Measurements from ENCODE around the gene ORC5.

Gene ORC5

GRCh38 chr7:104089061-104089460 lies 118.8 kb downstream of the ORC5 start:
- TF ChIP-seq GATA1 (IDR thresholded peaks at IDR 0.05; ENCODE audit: low read depth, low read length): no peak
- DNase-seq: no peak
